ENCODE data around the gene MYL11.

Gene MYL11

GRCh38 chr16:30401768-30402425 lies 27.3 kb downstream of the MYL11 start:
- ATAC-seq, result no peak
- TF ChIP-seq CSRNP3 (CRISPR knock-in tag; IDR thresholded peaks at IDR 0.05) (no peak), BACH2 (CRISPR knock-in tag; IDR thresholded peaks at IDR 0.05; ENCODE audit: borderline replicate concordance) (no peak), ZFP3 (CRISPR knock-in tag; IDR thresholded peaks at IDR 0.05) (no peak), ZNF565 (CRISPR knock-in tag; conservative IDR thresholded peaks at IDR 0.05; ENCODE audit: low read depth) (no peak), PATZ1 (CRISPR knock-in tag; IDR thresholded peaks at IDR 0.05; ENCODE audit: borderline replicate concordance) (no peak), ZC3H10 (CRISPR knock-in tag; IDR thresholded peaks at IDR 0.05) (no peak), GLIS3 (CRISPR knock-in tag; IDR thresholded peaks at IDR 0.05) (no peak), CREB5 (CRISPR knock-in tag; IDR thresholded peaks at IDR 0.05; ENCODE audit: low read depth) (no peak), OSR1 (CRISPR knock-in tag; IDR thresholded peaks at IDR 0.05) (no peak), PPARA (CRISPR knock-in tag; IDR thresholded peaks at IDR 0.05; ENCODE audit: borderline replicate concordance) (no peak), RARB (CRISPR knock-in tag; IDR thresholded peaks at IDR 0.05) (no peak), CSDC2 (CRISPR knock-in tag; IDR thresholded peaks at IDR 0.05) (no peak), ISL1 (CRISPR knock-in tag; IDR thresholded peaks at IDR 0.05) (no peak)

GRCh38 chr16:30406795-30407101 lies 32.1 kb downstream of the MYL11 start:
- TF ChIP-seq CREB5 (CRISPR knock-in tag; IDR thresholded peaks at IDR 0.05; ENCODE audit: low read depth) (no peak), TCF4 (CRISPR knock-in tag; IDR thresholded peaks at IDR 0.05; ENCODE audit: borderline replicate concordance) (no peak), ISL1 (CRISPR knock-in tag; IDR thresholded peaks at IDR 0.05) (no peak), BACH2 (CRISPR knock-in tag; IDR thresholded peaks at IDR 0.05; ENCODE audit: borderline replicate concordance) (no peak), ESRRG (CRISPR knock-in tag; IDR thresholded peaks at IDR 0.05) (no peak), TSHZ2 (CRISPR knock-in tag; IDR thresholded peaks at IDR 0.05) (no peak), CSRNP3 (CRISPR knock-in tag; IDR thresholded peaks at IDR 0.05) (no peak), ZNF70 (CRISPR knock-in tag; IDR thresholded peaks at IDR 0.05) (no peak), ZFP30 (CRISPR knock-in tag; IDR thresholded peaks at IDR 0.05) (no peak)
- no peak for ATAC-seq

GRCh38 chr16:30407102-30407803 lies 32.7 kb downstream of the MYL11 start, which contains the start of gene ZNF771:
ZNF771 (plus strand) TSS chr16:30407606; CDS start chr16:30408054, 448 bp downstream.
- TF ChIP-seq GLIS3 (CRISPR knock-in tag; IDR thresholded peaks at IDR 0.05), result no peak; the same call in 1 of the 2 replicates
- no peak for TF ChIP-seq PATZ1 (CRISPR knock-in tag; IDR thresholded peaks at IDR 0.05; ENCODE audit: borderline replicate concordance)
- TF ChIP-seq TSHZ2 (CRISPR knock-in tag; IDR thresholded peaks at IDR 0.05), result 0 out of 2 replicates have a peak, but pooled peaks have one; percentile 45
- ATAC-seq, result peak; percentile 91
